Endodermal cell (in vitro differentiated cells): Measurements from ENCODE around the gene GRID2IP. TPM values are rescaled to one million over a fixed set of nuclear protein-coding genes. Genes with fewer than 3 reads are reported as not detected.

Experiments
- DNase-seq: peaks from one replicate; pipeline ENCODE4 v3.0.0-alpha.2; 2017
- H3K27ac ChIP-seq: 2 replicates; pipeline ENCODE4 v1.5.1; 2013; ENCODE audit warnings: mild to moderate bottlenecking, low read depth, low read length, moderate library complexity
- H3K27me3 ChIP-seq: 2 replicates; pipeline ENCODE4 v1.6.1; 2013; ENCODE audit warnings: mild to moderate bottlenecking, low read length, moderate library complexity; ENCODE audit not compliant: insufficient read depth, control insufficient read depth, poor library complexity, severe bottlenecking
- H3K36me3 ChIP-seq: 2 replicates; pipeline ENCODE4 v1.7.0; 2013; ENCODE audit warnings: mild to moderate bottlenecking, low read length, moderate library complexity; ENCODE audit not compliant: control insufficient read depth, insufficient read depth
- H3K4me1 ChIP-seq: one replicate; pipeline ENCODE4 v1.7.0; 2013; ENCODE audit warnings: low read length; ENCODE audit not compliant: control insufficient read depth, insufficient read depth
- H3K4me3 ChIP-seq: 2 replicates; pipeline ENCODE4 v1.5.1; 2013; ENCODE audit warnings: mild to moderate bottlenecking, low read length, moderate library complexity
- H3K9ac ChIP-seq: 2 replicates; pipeline ENCODE4 v1.6.1; 2013; ENCODE audit warnings: mild to moderate bottlenecking, low read length, moderate library complexity; ENCODE audit not compliant: poor library complexity, severe bottlenecking; ENCODE audit errors: extremely low read depth
- H3K9me3 ChIP-seq: 2 replicates; pipeline ENCODE4 v1.6.1; 2013; ENCODE audit warnings: mild to moderate bottlenecking, low read length, moderate library complexity; ENCODE audit not compliant: control insufficient read depth
- H3K27ac Mint-ChIP-seq: 2 replicates; pipeline ENCODE4 v1.8.0; 2020; ENCODE audit warnings: mixed read lengths
- H3K27me3 Mint-ChIP-seq: 2 replicates; pipeline ENCODE4 v1.8.0; 2021; ENCODE audit warnings: mild to moderate bottlenecking, mixed read lengths; ENCODE audit not compliant: insufficient read depth
- H3K36me3 Mint-ChIP-seq: 2 replicates; pipeline ENCODE4 v1.8.0; 2020; ENCODE audit warnings: low read depth, mixed read lengths
- H3K4me1 Mint-ChIP-seq: 2 replicates; pipeline ENCODE4 v1.8.0; 2020; ENCODE audit warnings: mixed read lengths
- H3K4me3 Mint-ChIP-seq: 2 replicates; pipeline ENCODE4 v1.8.0; 2020; ENCODE audit warnings: mild to moderate bottlenecking, moderate library complexity, mixed read lengths
- H3K9me3 Mint-ChIP-seq: 2 replicates; pipeline ENCODE4 v1.8.0; 2020; ENCODE audit warnings: mild to moderate bottlenecking, mixed read lengths
- WGBS, 2 experiments: methylation state at CpG; one replicate each; pipeline versions ENCODE4 v1.1.5 to v1.1.7; 2013; ENCODE audit warnings: missing lambda C conversion rate in 2 of 2, mixed read lengths in 1 of 2; ENCODE audit not compliant: insufficient coverage in 1 of 2, insufficient read length in 1 of 2; 5-methylcytosine and 5-hydroxymethylcytosine counted together
- total RNA-seq, 2 donors: library from RNA; stranded (reverse); fragmentation: NEBNext Ultra II Directional in 1 of 2; extraction: Animal tissue kit (Norgen Biotek cat#: 25700) in 1 of 2; gene quantifications; 2 replicates in 1 of 2; 3 replicates in 1 of 2; pipeline ENCODE4 v1.2.1, GENCODE V29; 2021
- TF ChIP-seq, protein P1 (sequence below): fragments of 200-600 bp; sonication (generic); conservative IDR thresholded peaks from 2 replicates; pipeline ENCODE4 v1.5.0; 2021; ENCODE audit warnings: antibody characterized with exemption, mild to moderate bottlenecking

Gene GRID2IP
- total RNA-seq, 2 donors from 2014 or later: 2.4 to 4.9 TPM

DNA sequence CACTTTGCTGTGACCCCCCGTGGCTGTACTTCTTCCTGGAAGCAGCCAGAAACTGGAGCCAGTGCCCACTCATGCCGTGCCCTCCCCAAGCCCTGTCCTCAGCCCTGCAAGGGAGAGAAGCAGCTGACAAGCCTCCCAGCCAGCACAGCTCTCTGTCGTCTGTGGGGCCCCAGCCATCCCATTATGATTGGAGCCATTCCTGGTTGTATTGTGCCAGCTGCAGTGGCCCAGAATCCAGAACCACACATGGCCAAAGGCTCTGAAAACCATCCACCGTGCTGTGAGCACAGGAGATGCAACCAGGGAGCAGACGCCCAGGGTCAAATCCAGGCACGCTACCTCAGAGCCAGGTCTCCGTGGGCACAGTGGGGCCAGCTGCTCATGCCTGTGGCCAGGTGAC, 18.7 kb downstream of the GRID2IP start:
- Mint-ChIP-seq H3K27me3 (peaks cover 84% of the 10 kb centered on the region), H3K4me3 (no peak overlapping the region), H3K9me3 (no peaks in the 10 kb centered on the region), H3K27ac (no peak overlapping the region), H3K36me3 (no peaks in the 10 kb centered on the region), H3K4me1 (no peaks in the 10 kb centered on the region)
- peak; percentile 49 for DNase-seq
- H3K9ac ChIP-seq: no peak overlapping the region
- no peaks in the 10 kb centered on the region for H3K36me3 ChIP-seq
- WGBS, 2 experiments: 68 to 77% methylated on average over 4 to 7 of the region's 7 CpGs
- TF ChIP-seq, protein P1, sequence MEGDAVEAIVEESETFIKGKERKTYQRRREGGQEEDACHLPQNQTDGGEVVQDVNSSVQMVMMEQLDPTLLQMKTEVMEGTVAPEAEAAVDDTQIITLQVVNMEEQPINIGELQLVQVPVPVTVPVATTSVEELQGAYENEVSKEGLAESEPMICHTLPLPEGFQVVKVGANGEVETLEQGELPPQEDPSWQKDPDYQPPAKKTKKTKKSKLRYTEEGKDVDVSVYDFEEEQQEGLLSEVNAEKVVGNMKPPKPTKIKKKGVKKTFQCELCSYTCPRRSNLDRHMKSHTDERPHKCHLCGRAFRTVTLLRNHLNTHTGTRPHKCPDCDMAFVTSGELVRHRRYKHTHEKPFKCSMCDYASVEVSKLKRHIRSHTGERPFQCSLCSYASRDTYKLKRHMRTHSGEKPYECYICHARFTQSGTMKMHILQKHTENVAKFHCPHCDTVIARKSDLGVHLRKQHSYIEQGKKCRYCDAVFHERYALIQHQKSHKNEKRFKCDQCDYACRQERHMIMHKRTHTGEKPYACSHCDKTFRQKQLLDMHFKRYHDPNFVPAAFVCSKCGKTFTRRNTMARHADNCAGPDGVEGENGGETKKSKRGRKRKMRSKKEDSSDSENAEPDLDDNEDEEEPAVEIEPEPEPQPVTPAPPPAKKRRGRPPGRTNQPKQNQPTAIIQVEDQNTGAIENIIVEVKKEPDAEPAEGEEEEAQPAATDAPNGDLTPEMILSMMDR: no peak
- peaks cover 83% of the 10 kb centered on the region for H3K27me3 ChIP-seq
- H3K27ac ChIP-seq: no peak overlapping the region
- no peaks in the 10 kb centered on the region for H3K4me1 ChIP-seq
- H3K9me3 ChIP-seq: no peaks in the 10 kb centered on the region
- H3K4me3 ChIP-seq: no peak overlapping the region

DNA sequence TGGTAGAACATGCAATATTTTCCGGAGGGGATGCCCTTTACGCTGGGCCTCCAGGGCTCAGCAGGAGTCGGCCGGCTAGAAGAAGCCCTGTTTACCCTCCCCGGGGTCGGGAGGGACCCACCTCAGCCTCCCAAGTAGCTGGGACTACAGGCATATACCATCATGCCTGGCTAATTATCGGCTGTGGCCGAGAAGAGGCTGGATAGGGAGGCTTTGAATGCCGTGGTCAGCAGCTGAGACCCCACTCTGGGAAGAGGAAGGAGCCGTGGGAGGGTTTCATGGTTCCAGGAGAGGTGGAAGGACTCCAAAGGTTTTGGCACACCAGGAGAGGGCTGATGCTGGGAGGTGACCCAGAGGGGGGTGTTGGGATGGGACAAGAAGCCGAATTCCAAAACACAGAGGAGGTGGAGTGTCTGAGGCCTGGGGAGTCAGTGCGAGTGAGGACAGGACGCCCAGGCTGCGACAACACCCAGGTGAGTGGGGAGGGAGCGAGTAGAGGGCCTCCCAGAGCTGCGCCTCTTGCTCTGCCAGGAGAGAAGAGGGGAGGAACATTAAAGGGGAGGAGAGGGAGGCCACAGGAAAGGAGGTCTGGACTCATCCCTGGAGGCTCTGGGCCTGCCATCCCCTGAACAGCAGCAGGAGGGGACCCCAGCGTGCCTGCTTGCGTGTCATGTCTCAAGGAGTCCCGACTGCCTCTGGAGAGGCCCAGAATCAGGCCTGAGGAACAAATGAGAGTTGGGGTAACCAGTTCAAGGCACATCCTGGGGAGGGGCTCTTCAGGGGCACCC, 19.6 kb downstream of the GRID2IP start:
- H3K27ac ChIP-seq: no peak overlapping the region
- peaks cover 91% of the 10 kb centered on the region for H3K27me3 ChIP-seq
- Mint-ChIP-seq H3K36me3 (no peaks in the 10 kb centered on the region), H3K4me3 (peak overlapping the region; percentile 62), H3K4me1 (peaks cover 4% of the 10 kb centered on the region), H3K9me3 (no peaks in the 10 kb centered on the region), H3K27ac (no peak overlapping the region), H3K27me3 (peaks cover 88% of the 10 kb centered on the region)
- H3K9me3 ChIP-seq: no peaks in the 10 kb centered on the region
- no peaks in the 10 kb centered on the region for H3K4me1 ChIP-seq
- H3K9ac ChIP-seq: no peak overlapping the region
- TF ChIP-seq, protein P1: no peak
- WGBS, 2 experiments: 45 to 50% methylated on average over 10 to 19 of the region's 19 CpGs
- peak; percentile 59 for DNase-seq
- peak overlapping the region; percentile 81 for H3K4me3 ChIP-seq
- no peaks in the 10 kb centered on the region for H3K36me3 ChIP-seq

DNA sequence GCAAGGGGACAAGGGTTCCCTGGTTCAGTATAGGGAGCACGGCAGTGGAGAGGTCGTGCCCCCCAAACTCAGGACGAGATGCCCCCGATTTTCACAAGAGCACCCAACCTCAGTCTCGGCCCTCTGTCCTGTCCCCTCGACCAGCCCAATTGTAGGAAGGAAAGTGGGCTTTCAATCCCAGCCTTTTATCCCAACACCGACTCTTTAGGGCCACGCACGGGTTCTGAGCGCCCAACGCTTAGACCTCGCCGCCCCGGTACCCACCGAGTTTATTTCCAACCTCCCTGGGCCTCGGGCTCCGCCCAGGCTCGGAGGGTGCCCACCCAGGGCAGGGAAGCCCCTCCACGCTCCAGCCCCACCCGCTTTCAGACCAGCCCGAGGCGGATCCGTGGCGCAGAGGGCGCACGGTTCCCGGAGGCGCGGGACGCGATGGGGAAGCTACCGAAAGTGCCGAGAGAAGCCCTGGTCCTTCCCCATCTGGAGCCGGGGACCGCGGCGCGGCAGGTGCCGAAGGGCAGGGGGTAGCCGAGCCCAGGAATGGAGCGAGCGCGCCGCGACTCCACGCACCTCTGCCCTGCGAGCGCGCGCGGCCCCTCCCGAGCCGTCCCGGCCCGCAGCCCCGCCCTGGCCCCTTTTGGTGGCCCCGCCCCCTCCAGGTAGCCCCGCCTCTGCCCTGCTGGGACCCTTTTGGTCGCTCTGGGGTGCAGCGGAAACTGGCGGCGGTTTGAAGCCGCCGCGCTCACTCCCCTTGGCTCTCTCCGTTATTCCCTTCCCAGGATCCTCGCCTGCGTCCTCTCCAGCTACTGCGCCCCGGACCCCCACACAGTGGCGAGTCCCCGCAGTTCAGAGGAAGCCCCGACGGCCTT, 20.4 kb downstream of the GRID2IP start:
- Histone ChIP-seq H3K27me3 (peaks cover 91% of the 10 kb centered on the region), H3K36me3 (no peaks in the 10 kb centered on the region), H3K4me3 (peak overlapping the region; percentile 81), H3K9ac (no peak overlapping the region), H3K4me1 (no peaks in the 10 kb centered on the region), H3K9me3 (no peaks in the 10 kb centered on the region), H3K27ac (no peak overlapping the region)
- TF ChIP-seq, protein P1: no peak
- peaks cover 4% of the 10 kb centered on the region for H3K4me1 Mint-ChIP-seq
- 1 to 3% methylated on average over 38 to 74 of the region's 74 CpGs for WGBS, 2 experiments
- H3K4me3 Mint-ChIP-seq: peak overlapping the region; percentile 62
- DNase-seq: peak; percentile 92
- H3K27ac Mint-ChIP-seq: no peak overlapping the region
- H3K9me3 Mint-ChIP-seq: no peaks in the 10 kb centered on the region
- H3K36me3 Mint-ChIP-seq: no peaks in the 10 kb centered on the region
- H3K27me3 Mint-ChIP-seq: peaks cover 88% of the 10 kb centered on the region
